Measurements from ENCODE around the gene KBTBD12.

The KBTBD12 gene

GRCh38 chr3:127955728-127956127 is 40.7 kb downstream of the KBTBD12 start:
- DNase-seq = no peak

- DNase-seq = no peak
Measured at GRCh38 chr3:127959041-127959440, 44.0 kb downstream of the KBTBD12 start.

GRCh38 chr3:127959873-127960272 is 44.8 kb downstream of the KBTBD12 start:
- peak; percentile 72 for DNase-seq

GRCh38 chr3:127960421-127960965 is 45.5 kb downstream of the KBTBD12 start:
- DNase-seq = peak; percentile 45

GRCh38 chr3:127961124-127961523 is 46.1 kb downstream of the KBTBD12 start:
- peak; percentile 26 for DNase-seq

- DNase-seq = no peak
Measured at GRCh38 chr3:127961963-127962362, 46.9 kb downstream of the KBTBD12 start.

GRCh38 chr3:127962937-127963336 is 47.9 kb downstream of the KBTBD12 start:
- DNase-seq = no peak

- DNase-seq = no peak
Measured at GRCh38 chr3:127964053-127964452, 49.0 kb downstream of the KBTBD12 start.

- DNase-seq = no peak
Measured at GRCh38 chr3:127964816-127965215, 49.8 kb downstream of the KBTBD12 start.

- DNase-seq = no peak
Measured at GRCh38 chr3:127967316-127967715, 52.3 kb downstream of the KBTBD12 start.

GRCh38 chr3:127970966-127971592 is 56.0 kb downstream of the KBTBD12 start:
- DNase-seq = peak; percentile 57

- no peak for DNase-seq
Measured at GRCh38 chr3:127974226-127974625, 59.2 kb downstream of the KBTBD12 start.

GRCh38 chr3:127975153-127976029 is 60.4 kb downstream of the KBTBD12 start:
- DNase-seq = no peak

GRCh38 chr3:127978636-127979035 is 63.6 kb downstream of the KBTBD12 start:
- DNase-seq = no peak

- DNase-seq = no peak
Measured at GRCh38 chr3:127979473-127979872, 64.4 kb downstream of the KBTBD12 start.

GRCh38 chr3:127981097-127981496 is 66.1 kb downstream of the KBTBD12 start:
- DNase-seq = no peak

- no peak for DNase-seq
Measured at GRCh38 chr3:127982155-127982554, 67.1 kb downstream of the KBTBD12 start.

- DNase-seq = no peak
Measured at GRCh38 chr3:127984241-127984975, 69.4 kb downstream of the KBTBD12 start.

- no peak for DNase-seq
Measured at GRCh38 chr3:127985216-127985615, 70.2 kb downstream of the KBTBD12 start.

- DNase-seq = no peak
Measured at GRCh38 chr3:127985655-127986225, 70.7 kb downstream of the KBTBD12 start.

- no peak for DNase-seq
Measured at GRCh38 chr3:127986803-127987202, 71.8 kb downstream of the KBTBD12 start.

- DNase-seq = no peak
Measured at GRCh38 chr3:127987309-127987995, 72.4 kb downstream of the KBTBD12 start.

Data from retina (tissue), 1 donor.